Measurements from ENCODE around the gene DCXR.
A peak's percentile ranks its signal among the peaks of the same experiment; 100 is the strongest.

DCXR gene

GRCh38 chr17:82028246-82028645 is 9.3 kb downstream of the DCXR start:
- no peak for DNase-seq (ENCODE audit: insufficient read length, low spot score)
- no peak for FAIRE-seq

GRCh38 chr17:82025401-82026107 is 11.9 kb downstream of the DCXR start:
- DNase-seq (ENCODE audit: insufficient read length, low spot score) (no peak), FAIRE-seq (no peak)

DNA sequence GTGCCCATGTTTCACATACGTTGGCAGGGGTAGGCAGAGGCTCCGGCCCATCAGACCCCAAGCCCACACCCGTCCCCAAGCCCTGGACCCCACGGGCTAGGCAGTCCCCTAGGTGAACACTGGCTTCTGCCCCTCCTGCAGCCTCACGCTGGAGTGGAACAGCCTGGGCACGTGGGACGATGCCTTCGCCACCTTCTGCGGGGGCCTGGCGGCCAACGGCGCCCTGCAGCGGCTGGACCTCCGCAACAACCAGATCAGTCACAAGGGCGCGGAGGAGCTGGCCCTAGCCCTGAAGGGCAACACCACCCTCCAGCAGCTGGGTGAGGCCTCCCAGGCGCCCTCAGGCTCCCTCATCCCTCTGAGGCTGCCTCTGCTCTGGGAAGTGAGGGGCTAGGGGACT is 12.6 kb downstream of the DCXR start:
- DNase-seq (ENCODE audit: insufficient read length, low spot score) (no peak), FAIRE-seq (no peak)

DNA sequence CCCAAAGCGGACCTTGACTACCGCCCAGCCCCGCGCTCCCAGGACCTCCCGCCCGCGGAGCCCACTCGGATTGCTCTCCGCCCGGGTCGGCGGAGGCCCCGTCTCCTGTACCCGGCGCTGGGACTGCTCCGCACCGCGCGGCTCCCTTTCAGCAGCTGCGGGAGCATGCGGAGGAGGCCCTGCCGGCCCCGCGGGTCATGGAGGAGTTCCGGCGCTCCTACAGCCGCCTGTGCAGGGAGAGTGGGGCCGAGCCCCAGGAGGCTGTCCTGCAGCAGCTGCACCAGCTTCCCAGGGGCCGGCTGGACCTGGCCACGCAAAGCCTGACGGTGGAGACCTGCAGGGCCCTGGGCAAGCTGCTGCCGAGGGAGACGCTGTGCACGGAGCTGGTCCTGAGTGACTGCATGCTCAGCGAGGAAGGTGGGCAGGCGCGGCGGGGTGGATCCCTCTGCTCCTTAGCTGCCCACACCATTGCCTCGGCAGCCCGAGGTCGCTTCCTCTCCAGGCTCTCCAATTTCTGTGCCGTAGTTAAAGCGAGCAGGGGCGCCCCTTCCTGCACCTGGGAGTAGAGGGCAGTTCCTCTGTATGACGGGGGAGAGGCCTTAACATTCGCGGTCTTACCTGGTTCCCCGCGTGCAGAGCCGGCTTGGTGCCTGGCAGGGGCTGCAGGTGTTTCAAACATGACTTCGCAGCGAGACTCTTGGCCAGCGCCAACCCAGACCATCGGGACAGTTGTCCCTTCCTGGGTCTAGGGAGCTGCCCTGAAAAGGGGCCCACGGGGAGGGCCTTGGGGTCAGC is 13.9 kb downstream of the DCXR start:
- DNase-seq (ENCODE audit: insufficient read length, low spot score) (no peak), FAIRE-seq (peak; percentile 85)

GRCh38 chr17:82022981-82023446 is 14.5 kb downstream of the DCXR start, which contains the start of gene LRRC45:
Gene LRRC45, plus strand, starts transcription at chr17:82023305. Its CDS starts 339 bp downstream, at chr17:82023644.
- DNase-seq (ENCODE audit: insufficient read length, low spot score) (peak; percentile 99), FAIRE-seq (peak; percentile 99)

GRCh38 chr17:82022310-82022980 is 15.1 kb downstream of the DCXR start, which contains the start of gene CENPX:
Gene CENPX, minus strand, starts transcription at chr17:82022878. Its CDS starts 17 bp downstream, at chr17:82022861.
- no peak for FAIRE-seq
- DNase-seq (ENCODE audit: insufficient read length, low spot score), result no peak

DNA sequence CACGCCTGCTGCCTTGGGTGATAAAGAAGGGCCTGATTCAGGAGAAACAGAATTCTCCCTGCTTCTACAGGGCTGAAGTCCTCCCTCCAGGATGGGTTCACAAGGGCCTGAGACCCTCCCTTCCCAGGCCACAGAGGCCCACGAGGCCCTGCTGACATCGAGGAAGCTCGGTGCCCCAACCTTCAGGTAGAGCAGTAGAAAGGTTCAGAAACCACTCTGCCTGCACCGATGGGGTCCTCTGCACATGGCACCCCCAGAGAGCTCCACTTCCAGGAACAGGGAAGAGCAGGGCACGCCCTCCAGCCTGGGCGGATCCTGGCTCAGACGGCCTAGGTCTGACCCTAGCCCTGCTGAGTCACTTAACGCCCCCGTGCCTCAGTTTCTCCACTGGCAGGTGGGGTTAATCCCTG is 15.6 kb downstream of the DCXR start:
- no peak for DNase-seq (ENCODE audit: insufficient read length, low spot score)
- peak; percentile 58 for FAIRE-seq

- FAIRE-seq, result peak; percentile 69
- no peak for DNase-seq (ENCODE audit: insufficient read length, low spot score)
Observed at GRCh38 chr17:82021107-82021899, 16.2 kb downstream of the DCXR start.

GRCh38 chr17:82020572-82021106 is 16.9 kb downstream of the DCXR start:
- DNase-seq (ENCODE audit: insufficient read length, low spot score) (no peak), FAIRE-seq (no peak)

- DNase-seq (ENCODE audit: insufficient read length, low spot score) (peak; percentile 90), FAIRE-seq (no peak)
Observed at GRCh38 chr17:82019690-82020571, 17.6 kb downstream of the DCXR start.

GRCh38 chr17:82018989-82019689 is 18.4 kb downstream of the DCXR start:
- FAIRE-seq (no peak), DNase-seq (ENCODE audit: insufficient read length, low spot score) (no peak)

GRCh38 chr17:82018152-82018988 is 19.1 kb downstream of the DCXR start:
- DNase-seq (ENCODE audit: insufficient read length, low spot score), result no peak
- FAIRE-seq, result no peak

- FAIRE-seq (no peak), DNase-seq (ENCODE audit: insufficient read length, low spot score) (no peak)
Observed at GRCh38 chr17:82017612-82018151, 19.8 kb downstream of the DCXR start.

DNA sequence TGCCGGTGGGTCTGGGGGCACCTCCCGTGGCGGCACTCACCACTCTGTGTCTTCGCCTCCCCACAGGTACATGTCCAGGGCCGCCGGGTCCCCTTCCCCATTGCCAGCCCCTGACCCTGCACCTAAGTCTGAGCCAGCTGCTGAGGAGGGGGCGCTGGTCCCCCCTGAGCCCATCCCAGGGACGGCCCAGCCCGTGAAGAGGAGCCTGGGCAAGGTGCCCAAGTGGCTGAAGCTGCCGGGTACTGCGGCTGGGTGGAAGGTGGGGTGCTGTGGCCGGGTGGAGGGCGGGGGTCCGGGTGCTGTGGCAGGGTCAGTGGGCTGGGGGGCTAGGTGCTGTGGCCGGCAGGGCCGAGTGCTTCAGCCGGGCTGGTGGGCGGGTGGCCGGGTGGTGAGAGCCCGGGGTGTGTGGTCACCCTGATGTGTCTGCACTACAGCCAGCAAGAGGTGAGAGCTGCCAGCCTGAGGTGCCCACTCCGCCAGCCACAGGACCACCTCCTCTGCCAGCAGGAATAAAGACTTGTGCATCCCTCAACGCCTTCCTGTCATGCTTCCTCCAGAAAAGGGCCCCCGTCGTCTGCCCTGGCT is 20.5 kb downstream of the DCXR start:
- FAIRE-seq, result no peak
- no peak for DNase-seq (ENCODE audit: insufficient read length, low spot score)

- FAIRE-seq (no peak), DNase-seq (ENCODE audit: insufficient read length, low spot score) (no peak)
Observed at GRCh38 chr17:82016061-82016874, 21.2 kb downstream of the DCXR start.

DNA sequence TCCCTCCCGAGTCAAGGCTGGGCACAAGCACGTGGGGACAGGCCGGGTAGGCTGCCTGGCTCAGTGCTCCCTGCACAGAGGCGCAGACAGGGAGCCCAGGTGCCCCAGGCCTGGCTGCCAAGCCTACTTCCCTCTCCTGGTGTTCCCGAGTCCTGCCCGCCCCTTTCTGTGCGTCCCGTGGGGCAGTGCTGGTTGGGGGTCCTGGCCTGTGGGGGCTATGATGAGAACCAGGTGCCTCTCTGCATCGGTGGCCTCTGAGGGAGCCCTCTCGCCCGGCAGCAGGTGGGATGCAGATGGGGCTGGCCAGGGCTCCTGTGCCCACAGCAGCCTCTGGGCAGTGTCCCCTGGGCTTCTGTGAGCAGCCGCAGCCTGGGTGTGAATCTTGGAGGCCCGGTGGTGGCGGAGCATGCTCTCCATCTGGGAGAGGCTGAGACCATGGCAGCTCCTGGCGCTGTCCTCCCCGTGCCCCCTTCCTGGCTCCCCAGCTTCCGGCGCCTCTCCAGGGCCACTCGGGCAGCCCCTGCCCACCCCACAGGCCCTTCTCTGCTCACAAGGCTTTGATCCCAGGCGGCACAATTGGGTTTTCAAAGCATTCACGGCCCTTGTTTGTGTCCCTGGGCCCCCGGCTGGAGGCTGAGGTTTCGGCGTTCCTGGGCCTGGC is 22.1 kb downstream of the DCXR start:
- no peak for FAIRE-seq
- DNase-seq (ENCODE audit: insufficient read length, low spot score), result no peak

Measured in GM19239 (cell line).